ENCODE measurements around the gene NMB.

DNA sequence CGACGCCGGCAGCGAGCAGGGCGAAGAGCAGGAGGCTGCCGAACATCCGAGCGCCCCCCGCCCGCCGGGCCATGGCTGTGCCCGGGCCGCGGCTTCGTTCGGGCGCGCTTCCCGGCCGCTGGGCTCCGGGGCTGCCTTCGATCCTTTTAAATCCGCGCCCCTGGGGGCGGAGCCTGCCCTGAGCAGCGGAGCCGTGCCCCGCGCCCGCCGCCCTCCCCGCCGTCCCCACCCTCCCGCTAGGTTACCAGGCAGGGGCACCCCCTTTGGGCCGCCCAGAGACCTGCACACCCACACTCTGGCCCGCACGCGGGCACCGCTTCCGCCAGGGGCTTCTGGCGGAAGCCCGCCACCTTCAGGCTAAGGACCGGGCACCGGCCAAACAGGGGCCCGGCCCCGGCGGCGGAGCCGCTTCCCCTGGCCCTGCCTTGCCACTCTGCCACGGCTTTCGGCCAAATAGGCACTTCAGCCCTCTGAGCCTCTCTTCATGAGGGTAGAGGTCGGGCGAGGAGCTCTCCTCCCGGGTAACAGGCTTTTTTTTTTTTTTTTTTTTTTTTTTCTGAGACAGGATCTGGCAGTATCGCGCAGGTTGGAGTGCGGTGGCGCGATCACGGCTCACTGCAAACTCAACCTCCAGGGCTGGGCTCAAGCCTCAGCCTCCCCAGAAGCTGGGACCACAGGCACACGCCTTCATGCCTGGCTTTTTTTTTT, at the start of gene NMB:
- TF ChIP-seq CTCF (IDR thresholded peaks at IDR 0.05; ENCODE audit: insufficient read depth, low read length) (peak; percentile 10), POLR2AphosphoS5 (IDR thresholded peaks at IDR 0.05; ENCODE audit: low read depth) (0 out of 2 replicates have a peak, but pooled peaks have one; percentile 17), GABPA (IDR thresholded peaks at IDR 0.05; ENCODE audit: low read depth) (no peak), SPI1 (IDR thresholded peaks at IDR 0.05; ENCODE audit: borderline replicate concordance, low read depth) (no peak)
- TF ChIP-seq, protein P1, sequence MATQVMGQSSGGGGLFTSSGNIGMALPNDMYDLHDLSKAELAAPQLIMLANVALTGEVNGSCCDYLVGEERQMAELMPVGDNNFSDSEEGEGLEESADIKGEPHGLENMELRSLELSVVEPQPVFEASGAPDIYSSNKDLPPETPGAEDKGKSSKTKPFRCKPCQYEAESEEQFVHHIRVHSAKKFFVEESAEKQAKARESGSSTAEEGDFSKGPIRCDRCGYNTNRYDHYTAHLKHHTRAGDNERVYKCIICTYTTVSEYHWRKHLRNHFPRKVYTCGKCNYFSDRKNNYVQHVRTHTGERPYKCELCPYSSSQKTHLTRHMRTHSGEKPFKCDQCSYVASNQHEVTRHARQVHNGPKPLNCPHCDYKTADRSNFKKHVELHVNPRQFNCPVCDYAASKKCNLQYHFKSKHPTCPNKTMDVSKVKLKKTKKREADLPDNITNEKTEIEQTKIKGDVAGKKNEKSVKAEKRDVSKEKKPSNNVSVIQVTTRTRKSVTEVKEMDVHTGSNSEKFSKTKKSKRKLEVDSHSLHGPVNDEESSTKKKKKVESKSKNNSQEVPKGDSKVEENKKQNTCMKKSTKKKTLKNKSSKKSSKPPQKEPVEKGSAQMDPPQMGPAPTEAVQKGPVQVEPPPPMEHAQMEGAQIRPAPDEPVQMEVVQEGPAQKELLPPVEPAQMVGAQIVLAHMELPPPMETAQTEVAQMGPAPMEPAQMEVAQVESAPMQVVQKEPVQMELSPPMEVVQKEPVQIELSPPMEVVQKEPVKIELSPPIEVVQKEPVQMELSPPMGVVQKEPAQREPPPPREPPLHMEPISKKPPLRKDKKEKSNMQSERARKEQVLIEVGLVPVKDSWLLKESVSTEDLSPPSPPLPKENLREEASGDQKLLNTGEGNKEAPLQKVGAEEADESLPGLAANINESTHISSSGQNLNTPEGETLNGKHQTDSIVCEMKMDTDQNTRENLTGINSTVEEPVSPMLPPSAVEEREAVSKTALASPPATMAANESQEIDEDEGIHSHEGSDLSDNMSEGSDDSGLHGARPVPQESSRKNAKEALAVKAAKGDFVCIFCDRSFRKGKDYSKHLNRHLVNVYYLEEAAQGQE (IDR thresholded peaks at IDR 0.05; ENCODE audit: insufficient replicate concordance, low read depth) = no peak

Data from HL-60 (cell line).